GM19468 (cell line): ENCODE measurements around the gene DUSP8.

Experiments
- ATAC-seq: cut with Tn5 transposase; IDR thresholded peaks from one replicate; pipeline ENCODE4 v1.9.1; 2021; ENCODE audit warnings: mild to moderate bottlenecking, moderate library complexity, moderate number of reproducible peaks; ENCODE audit not compliant: unreplicated experiment; ENCODE audit errors: extremely low read depth

The DUSP8 gene

GRCh38 chr11:1536065-1536843, 35.8 kb downstream of the DUSP8 start:
- no peak for ATAC-seq

DNA sequence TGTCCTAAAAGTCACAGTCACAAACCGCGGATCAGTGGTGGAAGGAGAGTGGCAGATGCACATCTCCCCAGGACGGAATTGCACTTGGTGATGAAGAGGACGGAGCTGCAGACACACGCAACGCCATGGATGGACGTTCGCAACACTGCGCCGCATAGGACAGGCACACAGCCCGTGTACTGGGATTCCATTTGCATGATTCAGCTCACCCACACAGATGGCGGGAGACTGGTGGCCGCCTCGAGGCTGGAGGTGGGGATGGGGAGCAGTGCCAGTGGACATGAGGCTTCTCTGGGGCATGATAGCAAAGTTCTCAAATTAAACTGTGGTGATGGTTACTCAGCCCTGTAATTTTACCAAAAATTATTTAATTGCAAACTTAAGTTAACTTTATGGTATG, 37.4 kb downstream of the DUSP8 start:
- no peak for ATAC-seq

DNA sequence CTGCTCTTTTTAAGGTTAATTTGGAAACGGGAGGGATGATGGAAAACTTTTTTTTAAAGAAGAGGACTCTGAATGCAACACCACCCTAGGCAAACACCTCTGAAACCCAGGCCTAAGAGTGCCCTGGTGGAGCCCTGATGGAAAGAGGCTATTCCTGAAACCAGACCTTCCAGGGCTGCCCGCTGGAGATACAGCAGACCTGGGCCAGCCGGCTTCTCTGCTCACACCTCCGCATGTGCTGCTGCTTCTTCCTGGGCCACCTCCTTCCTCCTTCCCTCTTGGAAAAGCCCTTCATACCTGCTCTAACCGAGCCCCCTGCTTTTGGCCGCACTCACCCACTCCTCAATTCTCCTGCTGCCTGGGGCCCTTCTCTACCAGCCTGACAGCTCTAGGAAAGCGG, 37.9 kb downstream of the DUSP8 start:
- no peak for ATAC-seq

GRCh38 chr11:1533342-1533725, 38.7 kb downstream of the DUSP8 start:
- no peak for ATAC-seq

GRCh38 chr11:1532606-1533341, 39.3 kb downstream of the DUSP8 start:
- no peak for ATAC-seq

GRCh38 chr11:1532014-1532586, 40.0 kb downstream of the DUSP8 start:
- no peak for ATAC-seq

- ATAC-seq: no peak
Observed at GRCh38 chr11:1531449-1532013, 40.5 kb downstream of the DUSP8 start.

DNA sequence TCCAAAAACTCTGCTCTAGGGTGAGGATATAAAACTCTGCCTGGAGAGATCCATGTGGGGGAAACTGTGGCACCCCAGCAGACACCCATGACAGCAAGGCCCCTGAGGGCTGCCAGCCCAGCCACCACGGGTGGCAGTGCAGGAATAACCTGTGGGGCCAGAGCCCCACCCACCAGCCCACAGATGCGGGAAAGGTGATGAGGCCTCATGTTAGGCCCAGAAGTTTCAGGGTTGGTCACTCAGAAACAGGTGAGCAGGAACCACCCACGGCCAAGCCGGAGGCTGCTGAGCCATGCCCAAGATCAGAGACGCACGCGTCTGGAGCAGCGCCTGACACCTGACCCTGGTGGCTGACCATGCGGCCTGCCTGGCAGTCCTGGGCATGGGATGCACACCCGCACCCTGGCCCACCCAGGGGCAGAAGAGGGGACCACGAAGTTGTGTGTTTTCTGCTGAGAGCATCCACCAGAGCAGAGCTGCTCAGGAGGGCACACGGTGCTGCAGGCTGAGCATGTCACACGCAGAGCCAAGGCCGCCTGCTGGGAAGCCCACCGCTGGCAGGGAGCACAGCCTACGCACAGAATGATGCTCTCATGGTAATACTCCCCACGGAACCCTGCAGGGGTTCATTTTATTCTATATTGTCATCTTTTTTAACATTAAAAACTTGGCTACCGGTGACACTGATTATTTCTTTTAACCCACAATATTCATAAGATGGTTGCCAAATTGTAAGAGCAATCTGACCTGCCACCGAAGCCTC, 41.2 kb downstream of the DUSP8 start:
- ATAC-seq: no peak

DNA sequence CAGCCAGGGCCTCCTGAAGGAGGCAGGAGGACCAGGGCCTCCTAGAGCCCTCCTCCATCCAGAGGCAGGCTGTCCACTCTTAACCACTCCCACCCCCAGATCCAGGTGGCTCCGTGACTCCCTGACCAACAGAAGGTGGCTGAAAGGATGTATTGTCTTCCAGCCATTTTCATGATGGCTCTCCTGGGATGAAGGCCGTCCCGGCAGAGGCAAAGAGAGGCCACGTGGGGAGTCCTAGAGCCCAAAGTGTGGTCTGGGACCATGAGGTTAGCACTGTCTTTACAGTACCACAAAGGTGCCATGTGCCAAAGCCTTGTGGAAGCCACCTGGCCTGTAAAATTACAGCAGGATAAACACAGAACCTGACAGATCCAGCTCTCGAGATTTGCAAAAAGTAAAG, 42.3 kb downstream of the DUSP8 start:
- no peak for ATAC-seq

DNA sequence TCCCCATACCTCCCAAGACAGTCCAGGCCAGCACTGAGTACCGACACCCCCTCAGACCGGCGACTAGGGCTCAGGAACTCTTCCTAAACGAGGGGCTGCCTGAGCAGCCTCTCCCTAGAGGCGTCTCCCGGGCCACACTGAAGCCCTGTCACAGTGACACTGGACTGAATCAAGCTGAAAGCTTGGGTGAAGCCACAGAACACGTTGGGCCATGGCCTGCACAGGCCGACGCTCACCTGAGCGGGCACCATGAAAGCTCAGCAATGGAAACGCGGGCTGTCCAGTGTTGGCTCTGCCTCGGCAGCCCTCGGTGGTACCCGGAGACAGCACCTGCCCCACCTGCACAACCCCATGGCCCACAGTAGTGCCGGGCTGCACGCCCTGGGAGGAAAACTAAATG, 42.8 kb downstream of the DUSP8 start:
- ATAC-seq: no peak

DNA sequence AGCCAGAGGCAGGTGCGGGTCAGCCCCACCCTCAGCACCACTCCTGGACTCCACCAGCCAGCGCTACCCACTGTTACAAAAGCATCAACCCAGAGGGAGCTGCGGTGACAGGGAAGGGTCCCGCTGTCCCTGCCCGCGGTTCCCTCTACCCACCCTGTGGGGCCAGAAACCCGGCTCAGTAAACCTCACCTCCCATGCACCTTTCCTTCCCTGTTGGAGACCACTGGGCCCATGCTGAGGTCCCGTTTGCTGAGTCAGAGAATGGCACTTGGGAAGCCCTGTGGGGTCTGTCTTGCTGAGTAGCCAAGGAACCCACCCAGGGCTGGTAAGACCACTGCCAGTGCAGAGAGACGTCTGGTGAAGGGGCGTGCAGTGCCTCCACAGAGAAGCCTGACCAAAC, 43.4 kb downstream of the DUSP8 start:
- ATAC-seq: no peak

GRCh38 chr11:1526785-1527184, 45.3 kb downstream of the DUSP8 start:
- no peak for ATAC-seq

- ATAC-seq: no peak
Observed at GRCh38 chr11:1523779-1524178, 48.3 kb downstream of the DUSP8 start.

DNA sequence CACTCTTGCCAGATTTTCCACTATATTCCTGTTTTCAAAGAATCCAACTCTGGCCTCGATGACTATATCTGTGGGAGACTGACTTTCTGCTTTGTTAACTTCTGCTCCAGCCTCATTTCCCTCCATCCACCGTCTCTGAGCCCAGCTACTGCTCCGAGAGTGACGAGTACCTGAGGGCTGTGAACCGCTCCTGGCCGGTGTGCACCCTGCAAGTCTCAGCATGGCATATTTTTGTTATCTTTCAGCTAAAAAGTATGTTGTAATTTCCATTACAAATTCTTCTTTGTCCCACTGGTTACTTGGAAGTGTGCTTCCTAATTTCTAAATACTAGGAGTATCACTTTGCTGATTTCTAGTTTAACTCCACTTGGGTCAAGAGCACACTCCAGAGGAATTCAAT, 49.0 kb downstream of the DUSP8 start:
- ATAC-seq: no peak

GRCh38 chr11:1522081-1522424, 50.0 kb downstream of the DUSP8 start:
- no peak for ATAC-seq

GRCh38 chr11:1521382-1522080, 50.5 kb downstream of the DUSP8 start:
- ATAC-seq: no peak

DNA sequence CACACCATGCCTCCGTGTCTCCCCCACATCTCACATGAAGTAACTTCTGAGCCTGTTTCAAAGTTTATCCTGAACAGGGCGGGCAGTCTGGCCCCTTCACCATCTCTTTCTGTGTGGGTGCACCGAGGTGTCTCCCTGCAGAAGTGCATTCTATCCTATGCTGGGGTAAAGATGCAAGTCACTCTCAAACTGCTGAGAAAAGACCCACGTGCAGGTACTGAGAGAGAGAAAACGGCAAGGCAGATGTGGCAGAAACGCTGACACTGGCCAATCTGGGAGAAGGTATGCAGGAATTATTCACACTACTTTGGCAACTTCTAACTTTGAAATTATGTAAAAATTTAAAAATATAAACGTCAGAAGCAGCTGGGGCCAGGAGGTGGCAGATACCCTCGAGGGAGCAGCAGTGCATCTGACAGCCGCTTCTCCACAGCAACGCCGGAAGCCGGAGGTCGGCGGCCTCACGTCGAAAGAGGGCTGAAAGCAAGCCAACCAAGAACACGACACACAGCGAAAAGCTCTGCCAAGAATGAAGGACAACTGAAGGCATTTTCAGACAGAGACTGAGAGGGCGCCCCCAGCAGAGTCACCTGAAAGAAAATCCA, 51.3 kb downstream of the DUSP8 start:
- ATAC-seq: no peak

DNA sequence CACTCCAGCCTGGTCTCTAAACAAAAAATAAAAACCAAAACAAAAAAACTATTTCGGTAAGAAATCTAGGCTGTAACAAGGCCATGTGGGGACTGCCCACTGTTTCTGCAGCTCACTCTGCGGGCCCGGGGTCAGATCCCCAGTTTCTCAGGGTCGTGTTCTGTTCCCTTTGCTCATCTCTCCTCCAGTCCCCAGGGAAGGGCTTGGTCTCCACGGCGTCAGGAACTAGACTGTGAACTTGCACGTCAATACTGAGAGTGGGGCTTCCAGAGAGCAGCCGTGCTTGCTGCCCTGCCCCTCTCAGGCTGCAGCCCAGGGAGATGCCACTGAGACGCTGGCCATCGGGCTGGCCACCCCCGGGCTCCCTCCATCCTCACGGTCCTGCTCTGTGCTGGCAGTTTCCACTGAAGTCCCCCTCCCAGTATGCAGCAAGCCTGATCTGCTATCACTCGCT, 51.8 kb downstream of the DUSP8 start:
- ATAC-seq: no peak
